ENCODE data around the gene SLC29A2.

DNA sequence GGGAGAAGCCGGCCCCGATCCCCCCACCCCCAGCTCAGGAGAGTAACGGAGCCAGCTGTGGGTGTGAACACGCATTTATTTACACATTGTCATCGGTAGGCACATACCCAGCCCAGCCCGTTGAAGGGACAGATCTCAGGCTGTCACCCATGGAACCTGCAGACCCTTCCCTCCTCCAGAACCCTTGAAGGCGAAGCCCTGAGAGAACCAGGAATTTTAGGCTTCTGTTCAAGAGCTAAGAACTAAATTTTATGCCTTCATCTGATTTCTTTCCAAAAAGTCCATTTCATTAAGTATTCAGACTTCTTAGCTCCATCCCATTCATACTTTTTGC, 26.3 kb downstream of the SLC29A2 start:
- TF ChIP-seq, protein P1, sequence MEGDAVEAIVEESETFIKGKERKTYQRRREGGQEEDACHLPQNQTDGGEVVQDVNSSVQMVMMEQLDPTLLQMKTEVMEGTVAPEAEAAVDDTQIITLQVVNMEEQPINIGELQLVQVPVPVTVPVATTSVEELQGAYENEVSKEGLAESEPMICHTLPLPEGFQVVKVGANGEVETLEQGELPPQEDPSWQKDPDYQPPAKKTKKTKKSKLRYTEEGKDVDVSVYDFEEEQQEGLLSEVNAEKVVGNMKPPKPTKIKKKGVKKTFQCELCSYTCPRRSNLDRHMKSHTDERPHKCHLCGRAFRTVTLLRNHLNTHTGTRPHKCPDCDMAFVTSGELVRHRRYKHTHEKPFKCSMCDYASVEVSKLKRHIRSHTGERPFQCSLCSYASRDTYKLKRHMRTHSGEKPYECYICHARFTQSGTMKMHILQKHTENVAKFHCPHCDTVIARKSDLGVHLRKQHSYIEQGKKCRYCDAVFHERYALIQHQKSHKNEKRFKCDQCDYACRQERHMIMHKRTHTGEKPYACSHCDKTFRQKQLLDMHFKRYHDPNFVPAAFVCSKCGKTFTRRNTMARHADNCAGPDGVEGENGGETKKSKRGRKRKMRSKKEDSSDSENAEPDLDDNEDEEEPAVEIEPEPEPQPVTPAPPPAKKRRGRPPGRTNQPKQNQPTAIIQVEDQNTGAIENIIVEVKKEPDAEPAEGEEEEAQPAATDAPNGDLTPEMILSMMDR (IDR thresholded peaks at IDR 0.05; ENCODE audit: low read depth, low read length, missing input control) = no peak
- TF ChIP-seq, protein P2, sequence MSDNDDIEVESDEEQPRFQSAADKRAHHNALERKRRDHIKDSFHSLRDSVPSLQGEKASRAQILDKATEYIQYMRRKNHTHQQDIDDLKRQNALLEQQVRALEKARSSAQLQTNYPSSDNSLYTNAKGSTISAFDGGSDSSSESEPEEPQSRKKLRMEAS (IDR thresholded peaks at IDR 0.05) = no peak

Data from liver (tissue), 2 donors.